Spleen (tissue), 11 donors: ENCODE measurements around the gene PRG3. TPM values are rescaled to one million over a fixed set of nuclear protein-coding genes. Genes with fewer than 3 reads are reported as not detected.
A peak's percentile ranks its signal among the peaks of the same experiment; 100 is the strongest.

Experiments used
- DNase-seq: peaks from one replicate; pipeline ENCODE4 v3.0.0-alpha.2; 2020
- H3K27ac ChIP-seq, 8 donors: fragments of 200-600 bp; sonication (generic) in 7 of 8; 1 replicate in 4 of 8; 2 replicates in 4 of 8; pipeline versions ENCODE4 v1.5.0 to v1.8.0; 2016 to 2021; ENCODE audit warnings: inconsistent platforms in 4 of 8, mild to moderate bottlenecking in 4 of 8, moderate library complexity in 1 of 8
- H3K27me3 ChIP-seq, 7 donors: fragments of 200-600 bp; sonication (generic) in 6 of 7; replicated peaks in 1 of 7; 1 replicate in 4 of 7; 2 replicates in 3 of 7; pipeline versions ENCODE4 v1.5.0 to v1.8.0; 2016 to 2021; ENCODE audit warnings: inconsistent platforms in 3 of 7, mild to moderate bottlenecking in 1 of 7
- H3K36me3 ChIP-seq, 6 donors: fragments of 200-600 bp; sonication (generic) in 5 of 6; 1 replicate in 4 of 6; 2 replicates in 2 of 6; pipeline versions ENCODE4 v1.5.0 to v1.8.0; 2016 to 2021; ENCODE audit warnings: inconsistent platforms in 2 of 6
- H3K4me1 ChIP-seq, 6 donors: fragments of 200-600 bp; sonication (generic) in 5 of 6; 1 replicate in 3 of 6; 2 replicates in 3 of 6; pipeline versions ENCODE4 v1.5.0 to v1.8.0; 2016 to 2021; ENCODE audit warnings: inconsistent platforms in 3 of 6
- H3K4me3 ChIP-seq, 8 donors: fragments of 200-600 bp; sonication (generic) in 7 of 8; 1 replicate in 4 of 8; 2 replicates in 4 of 8; pipeline versions ENCODE4 v1.5.0 to v1.8.0; 2016 to 2021; ENCODE audit warnings: inconsistent platforms in 4 of 8, mild to moderate bottlenecking in 4 of 8, moderate library complexity in 2 of 8
- H3K9me3 ChIP-seq, 8 donors: fragments of 200-600 bp; sonication (generic) in 7 of 8; 1 replicate in 4 of 8; 2 replicates in 4 of 8; pipeline versions ENCODE4 v1.5.0 to v1.8.0; 2016 to 2021; ENCODE audit warnings: inconsistent platforms in 4 of 8
- POLR2A ChIP-seq, 3 donors: fragments of 450-650 bp; IDR thresholded peaks; one replicate each; pipeline ENCODE4 v1.5.1; 2017; ENCODE audit warnings: antibody characterized with exemption in 3 of 3, mild to moderate bottlenecking in 1 of 3
- POLR2AphosphoS5 ChIP-seq, 3 donors: sonication (generic); formaldehyde crosslinking; IDR thresholded peaks; one replicate each; pipeline ENCODE4 v1.5.1; 2017; ENCODE audit warnings: antibody characterized with exemption in 3 of 3
- WGBS, 5 donors: extraction: QIAGEN DNeasy Blood & Tissue Kit in 3 of 5; methylation state at CpG; one replicate each; pipeline versions ENCODE4 v1.1.5 to v1.1.7; 2013 to 2018; 5-methylcytosine and 5-hydroxymethylcytosine counted together
- intact Hi-C: fragments of 100-400 bp; cut with DNase I; formaldehyde crosslinking; loops from one replicate; pipeline ENCODE4 v1.15.0; 2023; ENCODE audit warnings: low total_unique reads
- polyA plus RNA-seq, 3 donors: library from polyadenylated mRNA; stranded (reverse); fragments of 200-250 nt; gene quantifications; one replicate each; pipeline ENCODE4 v1.2.1, GENCODE V29; 2013
- total RNA-seq, 7 donors: library from RNA; depleted of rRNA in 3 of 7; stranded (reverse); fragments of >200 nt in 3 of 7; fragmentation: NEBNext Ultra II Directional in 4 of 7; extraction: Animal tissue kit (Norgen Biotek cat#: 25700) in 4 of 7; gene quantifications; one replicate each; pipeline versions ENCODE4 v1.1.0 to v1.2.1, GENCODE V29; 2016 to 2021
- TF ChIP-seq, protein P1 (sequence below), 11 experiments: fragments of 200-600 bp in 7 of 11; fragments of 450-650 bp in 4 of 11; sonication (generic) in 4 of 11; IDR thresholded peaks in 8 of 11; conservative IDR thresholded peaks in 3 of 11; 1 replicate in 7 of 11; 2 replicates in 4 of 11; pipeline versions ENCODE4 v1.4.0 to v1.8.0; 2016 to 2021; ENCODE audit warnings: antibody characterized with exemption in 11 of 11, inconsistent platforms in 4 of 11, mild to moderate bottlenecking in 1 of 11
- donor health status: healthy with polysubstance abuse.
- donor health status: DM: no; HTN: no; CAD: no; lungs with moderate emphysema.
- donor health status: DM: no; HTN: no; CAD: no.
- donor health status: Bipolar disorder and iron deficiency.
- donor health status: healthy.
- donor health status: DM: no; HTN: no; CAD: no.
- donor health status: DM: yes; HTN: yes; CAD: no.

The PRG3 gene
- total and polyA plus RNA-seq, 10 donors: 0.36 to 5.1 (median 1.1) TPM; not detected in 1

DNA sequence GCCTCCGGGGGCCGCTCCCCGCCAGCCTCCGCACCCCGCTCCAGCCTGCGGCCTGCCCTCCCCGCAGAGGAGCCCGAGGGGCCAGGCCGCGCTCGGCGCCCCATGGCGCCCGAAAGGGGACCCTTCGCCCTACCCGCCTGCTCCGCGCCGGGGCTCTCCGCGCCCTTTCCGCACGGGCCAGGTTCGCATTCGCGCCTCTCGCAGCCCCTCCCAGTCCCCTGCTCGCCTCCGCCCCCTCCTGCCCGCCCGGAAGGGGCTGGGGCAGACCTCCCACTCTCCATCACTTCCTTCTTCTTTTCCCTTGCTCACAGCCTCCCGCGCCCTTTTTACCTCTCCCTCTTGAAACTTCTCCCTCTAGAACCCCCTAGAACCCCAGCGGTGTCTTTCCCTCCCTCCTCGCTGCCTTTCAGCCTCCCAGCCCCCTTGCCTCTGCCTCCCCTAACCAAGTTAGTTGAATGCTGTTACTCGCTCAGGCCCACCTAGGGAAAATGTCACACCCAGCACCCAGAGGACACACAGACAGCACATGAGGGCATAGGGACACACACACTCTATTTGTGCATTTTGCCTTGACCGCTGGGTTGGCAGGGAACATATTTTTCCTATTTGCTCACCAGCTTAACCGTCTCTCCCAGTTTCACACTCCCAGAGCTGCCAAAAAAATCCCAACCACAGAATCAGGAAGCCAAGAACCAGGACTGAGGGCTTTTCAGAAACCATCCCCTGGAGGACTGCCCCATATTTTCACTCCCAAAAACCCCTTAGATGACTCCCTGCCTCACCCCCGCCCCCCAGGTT is 46.2 kb upstream of the PRG3 start, which contains the start of gene SLC43A3:
SLC43A3 (minus strand) TSS at position 193 of the 798 bp plus-strand sequence. CDS start 949 bp downstream, outside the sequence.
- Histone ChIP-seq H3K36me3 (peaks cover 0 to 23% (median 0%) of the 10 kb centered on the region in 6 donors), H3K4me1 (peaks cover 28 to 60% (median 45%) of the 10 kb centered on the region in 6 donors), H3K27ac (peak within 1 kb of the TSS; percentile 82 to 93 (median 90)), H3K9me3 (no peaks in the 10 kb centered on the region), H3K4me3 (peak within 1 kb of the TSS; percentile 41 to 76 (median 51)), H3K27me3 (no peaks in the 10 kb centered on the region)
- TF ChIP-seq, protein P1, sequence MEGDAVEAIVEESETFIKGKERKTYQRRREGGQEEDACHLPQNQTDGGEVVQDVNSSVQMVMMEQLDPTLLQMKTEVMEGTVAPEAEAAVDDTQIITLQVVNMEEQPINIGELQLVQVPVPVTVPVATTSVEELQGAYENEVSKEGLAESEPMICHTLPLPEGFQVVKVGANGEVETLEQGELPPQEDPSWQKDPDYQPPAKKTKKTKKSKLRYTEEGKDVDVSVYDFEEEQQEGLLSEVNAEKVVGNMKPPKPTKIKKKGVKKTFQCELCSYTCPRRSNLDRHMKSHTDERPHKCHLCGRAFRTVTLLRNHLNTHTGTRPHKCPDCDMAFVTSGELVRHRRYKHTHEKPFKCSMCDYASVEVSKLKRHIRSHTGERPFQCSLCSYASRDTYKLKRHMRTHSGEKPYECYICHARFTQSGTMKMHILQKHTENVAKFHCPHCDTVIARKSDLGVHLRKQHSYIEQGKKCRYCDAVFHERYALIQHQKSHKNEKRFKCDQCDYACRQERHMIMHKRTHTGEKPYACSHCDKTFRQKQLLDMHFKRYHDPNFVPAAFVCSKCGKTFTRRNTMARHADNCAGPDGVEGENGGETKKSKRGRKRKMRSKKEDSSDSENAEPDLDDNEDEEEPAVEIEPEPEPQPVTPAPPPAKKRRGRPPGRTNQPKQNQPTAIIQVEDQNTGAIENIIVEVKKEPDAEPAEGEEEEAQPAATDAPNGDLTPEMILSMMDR (IDR thresholded peaks at IDR 0.05 in 8 of 11, conservative IDR thresholded peaks at IDR 0.05 in 3 of 11): peak in 2 of 11 experiments; percentile 6 to 12
- TF ChIP-seq POLR2AphosphoS5 (IDR thresholded peaks at IDR 0.05): peak; percentile 66 to 84 (median 82)
- TF ChIP-seq POLR2A (IDR thresholded peaks at IDR 0.05): no peak
- intact Hi-C loops: no loop called here
- peak; percentile 93 for DNase-seq
- WGBS, 5 donors: 2 to 5% (median 3%) methylated on average over 37 to 39 of the region's 39 CpGs

DNA sequence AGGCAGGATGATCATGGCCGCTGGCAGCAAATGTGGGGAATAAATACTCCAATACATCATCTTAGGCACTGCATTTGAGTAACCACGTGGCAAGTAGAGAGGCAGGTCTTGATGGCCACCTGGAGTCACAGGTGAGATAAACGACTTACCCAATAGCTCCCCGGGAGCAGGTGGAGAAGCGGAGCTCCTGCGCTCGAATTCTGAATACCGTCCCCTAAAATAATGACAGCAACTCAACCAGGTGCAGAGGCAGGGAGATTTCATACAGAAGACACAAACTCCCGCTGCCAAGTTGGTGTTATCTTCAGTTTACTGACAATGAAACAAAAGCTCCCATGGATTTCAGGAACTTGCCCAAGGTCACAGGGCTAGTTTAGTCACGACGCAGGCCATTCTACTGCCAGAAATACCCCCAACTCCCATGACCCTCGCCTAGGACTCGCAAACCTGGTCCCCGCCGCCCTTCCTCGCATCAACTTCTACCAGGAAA is 45.5 kb upstream of the PRG3 start:
- Histone ChIP-seq H3K4me1 (peaks cover 28 to 63% (median 45%) of the 10 kb centered on the region in 6 donors), H3K4me3 (peak overlapping the region; percentile 41 to 76 (median 51)), H3K36me3 (peaks cover 0 to 30% (median 0%) of the 10 kb centered on the region in 6 donors), H3K27me3 (no peaks in the 10 kb centered on the region), H3K27ac (peak overlapping the region; percentile 82 to 93 (median 90)), H3K9me3 (no peaks in the 10 kb centered on the region)
- DNase-seq: no peak
- WGBS, 5 donors: 6 to 11% (median 9%) methylated on average over 16 of the region's 16 CpGs
- intact Hi-C loops: no loop called here
- TF ChIP-seq POLR2A (IDR thresholded peaks at IDR 0.05) (no peak), POLR2AphosphoS5 (IDR thresholded peaks at IDR 0.05) (no peak)
- TF ChIP-seq, protein P1 (IDR thresholded peaks at IDR 0.05 in 8 of 11, conservative IDR thresholded peaks at IDR 0.05 in 3 of 11): no peak

DNA sequence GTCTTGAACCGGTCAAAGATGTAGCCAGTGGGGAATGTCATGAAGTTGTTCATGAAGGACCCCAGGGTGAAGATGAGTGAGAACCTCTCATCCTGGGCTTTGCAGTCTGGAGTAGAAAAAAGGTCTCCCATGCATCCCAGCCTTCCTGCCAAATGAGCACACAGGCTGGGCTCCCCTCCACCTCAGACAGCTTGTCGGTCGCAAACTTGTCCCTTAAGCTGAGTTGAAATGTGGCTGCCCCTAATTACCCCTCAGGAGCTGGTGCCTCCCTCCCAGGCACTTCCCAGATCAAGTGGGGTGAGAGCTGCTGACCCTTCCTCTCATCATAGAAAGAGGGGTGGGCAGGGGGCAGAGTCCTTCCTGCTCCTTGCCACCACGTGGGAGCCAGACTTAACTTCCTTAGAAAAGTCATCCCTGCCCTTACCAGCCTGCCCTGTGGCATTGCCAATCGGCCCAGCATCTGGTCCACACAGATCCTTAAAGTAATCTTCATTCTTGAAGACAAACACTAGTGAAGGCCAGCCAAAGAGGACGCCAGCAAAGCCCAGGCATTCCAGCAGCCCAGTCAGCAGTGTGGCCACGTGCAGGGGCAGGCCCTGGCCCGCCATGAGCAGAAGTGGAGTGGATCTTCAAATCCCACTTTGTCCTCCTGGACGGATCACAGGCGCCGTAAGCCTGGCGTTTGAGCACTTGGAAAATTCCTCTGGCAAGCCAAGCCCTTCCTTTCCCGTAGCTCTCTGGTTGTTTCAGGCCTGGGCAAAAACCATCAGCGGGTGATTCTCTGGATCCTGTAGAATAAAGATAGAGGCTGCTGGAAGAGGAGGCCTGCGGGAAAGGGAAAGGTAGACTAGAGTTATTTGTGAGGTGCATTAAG is 44.9 kb upstream of the PRG3 start:
- peak overlapping the region; percentile 82 to 93 (median 90) for H3K27ac ChIP-seq
- WGBS, 5 donors: 30 to 65% (median 41%) methylated on average over 15 of the region's 15 CpGs
- intact Hi-C loops: no loop called here
- DNase-seq: peak; percentile 79
- no peaks in the 10 kb centered on the region for H3K27me3 ChIP-seq
- H3K36me3 ChIP-seq: peaks cover 0 to 36% (median 2%) of the 10 kb centered on the region in 6 donors
- H3K4me1 ChIP-seq: peaks cover 28 to 63% (median 45%) of the 10 kb centered on the region in 6 donors
- H3K9me3 ChIP-seq: no peaks in the 10 kb centered on the region
- TF ChIP-seq POLR2A (IDR thresholded peaks at IDR 0.05) (no peak), POLR2AphosphoS5 (IDR thresholded peaks at IDR 0.05) (peak in 1 of 3 donors; percentile 32)
- TF ChIP-seq, protein P1 (IDR thresholded peaks at IDR 0.05 in 8 of 11, conservative IDR thresholded peaks at IDR 0.05 in 3 of 11): no peak
- H3K4me3 ChIP-seq: peak overlapping the region in 7 of 8 donors; percentile 41 to 76 (median 52)
